HG03103 (cell line): ENCODE measurements around the gene ZNF516.

ENCODE experiments used
- ATAC-seq: cut with Tn5 transposase; IDR thresholded peaks from one replicate; pipeline ENCODE4 v1.9.1; 2021; ENCODE audit warnings: low read depth; ENCODE audit not compliant: unreplicated experiment

ZNF516 gene

DNA sequence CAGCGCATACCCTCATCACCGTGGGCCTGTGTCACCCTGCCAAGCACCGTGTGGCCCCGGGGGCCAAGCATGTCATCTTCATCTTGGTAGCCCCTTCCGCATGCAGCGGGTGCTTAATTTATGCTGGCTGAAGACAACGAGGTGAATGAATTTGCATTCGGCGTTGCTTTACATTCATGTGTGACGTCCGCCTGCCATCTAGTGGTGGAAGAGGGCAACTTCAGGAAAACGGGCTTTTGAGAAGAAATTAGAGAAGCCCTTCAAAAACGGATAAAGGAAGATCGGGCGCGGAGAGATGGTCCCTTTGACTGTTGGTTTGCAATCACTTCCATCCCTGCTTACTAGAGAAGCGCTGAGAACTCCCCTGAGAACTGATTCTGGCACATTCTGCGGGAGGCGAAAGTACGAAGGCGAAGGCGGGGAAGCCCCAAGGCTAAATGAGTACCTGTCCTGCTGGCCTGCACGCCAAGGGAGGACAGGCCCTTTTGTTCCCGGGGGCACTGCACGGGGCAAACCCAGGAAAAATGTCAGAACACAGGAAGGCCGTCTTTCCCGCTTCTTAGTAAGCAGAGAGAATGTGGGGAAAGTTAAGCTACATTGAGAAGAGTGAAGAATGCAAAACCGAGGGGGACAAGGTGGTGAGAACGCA, 145.9 kb downstream of the ZNF516 start:
- ATAC-seq: no peak

- ATAC-seq: no peak
These were observed 146.6 kb downstream of the ZNF516 start for GRCh38 chr18:76348267-76349066.

- no peak for ATAC-seq
These were observed 147.7 kb downstream of the ZNF516 start for GRCh38 chr18:76347341-76347740.

- no peak for ATAC-seq
These were observed 148.4 kb downstream of the ZNF516 start for GRCh38 chr18:76346490-76347130.

DNA sequence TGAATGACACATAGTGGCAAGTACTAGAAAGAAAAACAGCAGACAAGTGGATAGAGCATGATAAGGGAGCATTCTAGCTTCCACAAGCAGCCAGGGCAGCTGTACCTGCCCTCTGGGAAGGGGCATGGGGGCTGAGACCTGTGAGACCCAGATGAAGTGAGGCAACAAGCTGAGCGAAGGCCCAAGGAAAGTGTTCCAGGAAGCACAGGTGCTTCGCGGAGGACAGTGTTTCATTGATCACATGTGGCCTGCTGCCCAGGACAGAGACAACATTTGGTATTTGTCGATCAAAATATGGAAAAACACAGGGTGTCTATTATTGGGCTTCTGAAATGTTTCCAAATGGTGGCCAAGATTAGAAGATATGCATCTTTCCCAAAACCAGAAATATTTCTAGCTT, 149.1 kb downstream of the ZNF516 start:
- no peak for ATAC-seq

DNA sequence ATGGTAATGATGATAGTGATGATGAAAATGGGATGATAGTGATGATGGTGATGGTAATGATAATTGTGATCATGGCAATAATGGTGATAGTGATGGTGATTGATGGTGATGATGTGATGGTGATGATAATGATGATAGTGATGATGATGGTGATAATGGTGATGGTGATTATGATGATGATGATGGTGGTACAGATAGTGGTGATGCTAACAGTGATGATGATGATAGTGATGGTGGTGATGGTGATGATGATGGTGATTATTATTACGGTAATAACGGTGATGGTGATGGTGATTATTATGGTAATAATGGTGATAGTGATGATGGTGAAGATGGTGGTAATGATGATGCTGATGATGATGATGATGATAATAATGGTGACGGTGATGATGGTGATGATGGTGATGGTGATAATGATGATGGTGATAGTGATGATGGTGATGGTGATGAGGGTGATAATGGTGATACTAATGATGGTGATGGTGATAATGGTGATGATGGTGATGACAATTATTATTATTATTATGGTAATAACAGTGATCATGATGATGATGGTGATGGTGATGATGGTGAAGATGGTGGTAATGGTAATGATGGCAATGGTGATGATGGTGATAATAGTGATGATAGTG, 151.0 kb downstream of the ZNF516 start:
- ATAC-seq: no peak

- ATAC-seq: no peak
These were observed 154.6 kb downstream of the ZNF516 start for GRCh38 chr18:76340410-76340809.

GRCh38 chr18:76339246-76339620, 155.8 kb downstream of the ZNF516 start:
- no peak for ATAC-seq

DNA sequence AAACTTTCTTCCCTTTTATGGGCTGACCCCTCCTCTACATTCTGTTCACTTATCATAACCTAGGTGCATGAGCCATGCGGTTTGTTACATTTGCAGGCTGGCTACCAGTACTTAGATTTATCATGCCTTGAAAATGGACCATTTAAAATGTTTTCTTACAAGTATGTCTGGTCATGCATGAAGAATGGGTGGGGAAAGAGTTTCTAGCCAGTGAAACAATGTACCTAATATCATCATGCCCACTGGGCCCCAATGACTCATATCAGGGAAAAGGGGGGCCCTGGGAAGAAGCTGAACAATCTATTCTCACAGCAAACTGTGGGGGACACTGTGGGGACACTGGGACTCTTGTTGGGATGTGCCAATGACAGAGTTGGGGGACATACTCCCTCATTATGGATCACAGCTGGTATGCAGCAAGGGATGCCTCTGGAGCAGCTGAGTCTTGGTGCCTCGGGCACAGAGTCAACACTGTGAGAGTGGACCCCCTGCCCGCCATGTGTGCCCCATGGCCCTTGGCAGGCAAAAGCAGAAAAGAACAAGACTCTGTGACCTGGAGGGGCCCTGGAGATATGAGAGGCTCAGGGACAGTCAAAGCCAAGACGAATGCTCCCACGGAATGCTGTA, 156.3 kb downstream of the ZNF516 start:
- no peak for ATAC-seq

DNA sequence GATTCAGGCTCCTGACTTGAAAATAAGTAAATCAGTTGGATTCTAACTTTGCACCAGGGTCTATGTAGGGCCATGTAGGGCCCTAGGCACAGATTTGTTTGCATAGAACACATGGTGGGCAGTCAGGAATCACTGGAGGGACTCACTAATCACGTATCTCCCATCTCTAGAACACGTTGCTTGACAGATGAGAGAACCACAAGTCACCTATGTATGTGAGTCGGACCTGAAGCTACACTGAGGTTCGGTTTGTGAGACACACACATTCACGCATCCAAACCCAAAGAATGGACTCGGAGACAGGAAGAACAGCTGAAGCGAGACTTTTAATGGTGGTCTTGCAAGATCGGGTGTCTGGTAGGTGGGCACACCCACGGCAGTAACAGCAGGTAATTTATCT, 157.0 kb downstream of the ZNF516 start:
- ATAC-seq: no peak

DNA sequence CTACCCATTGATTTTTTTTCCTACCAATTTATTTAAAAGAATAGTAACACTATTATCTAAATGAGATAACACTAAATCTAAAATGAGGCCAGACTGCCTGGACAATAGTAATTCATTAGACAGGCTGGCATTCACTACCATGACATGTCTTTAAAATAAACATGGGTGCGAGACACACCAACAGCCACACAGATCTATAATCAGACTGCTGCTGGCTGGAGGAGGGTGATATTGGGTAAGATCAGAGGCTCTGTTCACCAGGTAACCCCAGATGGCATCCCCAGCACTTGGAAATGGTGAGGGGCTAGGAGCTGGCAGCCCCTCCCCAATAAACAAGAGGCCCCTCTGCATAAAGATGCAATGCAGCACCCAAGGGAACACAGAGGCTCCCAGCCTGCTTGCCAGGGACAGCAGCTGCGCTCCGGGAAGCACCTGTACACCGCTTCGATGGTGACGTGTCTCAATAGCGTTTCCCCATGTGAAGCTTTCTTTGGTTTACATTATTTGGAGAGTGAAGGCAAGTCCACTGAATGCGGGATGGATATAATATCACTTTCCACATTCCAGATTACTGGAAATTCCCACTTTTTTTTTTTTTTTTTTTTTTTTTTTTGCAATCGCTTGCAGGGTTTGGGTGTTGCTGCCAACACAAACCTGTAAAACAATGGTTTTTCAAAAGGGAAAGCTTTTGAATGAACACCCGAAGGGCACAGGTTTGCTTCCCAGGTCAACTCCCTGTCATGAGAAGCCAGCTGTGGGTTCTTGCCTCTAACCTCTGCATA, 159.0 kb downstream of the ZNF516 start:
- no peak for ATAC-seq

- no peak for ATAC-seq
These were observed 166.9 kb downstream of the ZNF516 start for GRCh38 chr18:76328140-76328539.

DNA sequence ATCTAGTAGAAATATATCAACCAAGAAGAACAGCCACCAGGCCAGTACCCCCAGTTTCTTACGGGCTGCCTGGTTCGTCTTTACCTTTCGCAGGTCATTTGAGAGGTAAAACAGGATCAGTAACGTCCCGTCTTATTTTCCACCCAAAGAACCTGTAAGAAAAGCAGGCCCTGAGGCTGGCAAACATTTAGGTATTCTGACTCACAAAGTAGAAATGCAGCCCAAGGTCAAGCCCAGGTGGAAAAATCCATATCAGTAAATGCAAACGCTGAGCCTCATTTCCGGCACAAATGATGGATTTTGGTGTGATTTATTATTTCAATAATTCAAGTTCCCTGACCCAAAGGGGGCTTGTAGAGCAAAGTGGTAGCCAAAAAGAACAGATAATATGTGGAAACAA, 171.2 kb downstream of the ZNF516 start:
- no peak for ATAC-seq

DNA sequence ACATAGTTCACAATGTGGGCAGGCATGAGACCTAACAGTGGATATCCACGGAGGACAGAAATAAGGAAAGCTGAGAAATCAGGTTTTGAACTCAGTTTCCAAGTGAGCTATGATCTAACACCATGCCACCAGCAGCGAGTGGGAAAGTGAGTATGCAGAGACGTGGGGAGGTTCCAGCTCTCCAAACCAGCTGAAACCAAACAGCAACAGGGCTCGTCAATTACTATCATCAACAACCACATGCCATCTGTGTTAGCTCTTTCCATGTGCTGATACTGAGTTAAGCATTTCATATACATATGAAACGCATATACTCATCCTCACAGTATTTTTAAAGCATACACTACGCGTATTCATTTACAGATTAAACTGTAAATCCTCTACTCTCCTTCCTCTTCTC, 172.4 kb downstream of the ZNF516 start:
- ATAC-seq: no peak

GRCh38 chr18:76319366-76319765, 175.7 kb downstream of the ZNF516 start:
- ATAC-seq: no peak

DNA sequence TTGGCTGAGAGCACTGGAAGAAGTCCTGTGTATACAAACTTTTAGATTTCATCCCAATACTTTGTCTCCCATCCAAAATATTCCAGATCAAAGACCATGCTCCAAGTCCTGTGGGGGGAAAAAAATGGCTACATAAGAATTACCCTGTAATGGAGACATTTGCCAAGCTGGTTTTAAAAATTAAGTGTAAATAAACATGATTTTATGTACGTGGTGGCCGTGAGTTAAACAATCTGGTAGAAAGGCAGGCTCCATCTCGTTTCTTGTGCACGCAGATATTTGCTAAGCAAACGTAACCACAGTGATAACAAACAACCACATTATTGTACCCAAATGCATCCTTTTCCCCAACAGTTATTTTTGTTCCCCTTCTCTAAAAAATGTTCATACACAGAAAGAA, 176.4 kb downstream of the ZNF516 start:
- no peak for ATAC-seq

- ATAC-seq: no peak
These were observed 177.9 kb downstream of the ZNF516 start for GRCh38 chr18:76317136-76317535.

DNA sequence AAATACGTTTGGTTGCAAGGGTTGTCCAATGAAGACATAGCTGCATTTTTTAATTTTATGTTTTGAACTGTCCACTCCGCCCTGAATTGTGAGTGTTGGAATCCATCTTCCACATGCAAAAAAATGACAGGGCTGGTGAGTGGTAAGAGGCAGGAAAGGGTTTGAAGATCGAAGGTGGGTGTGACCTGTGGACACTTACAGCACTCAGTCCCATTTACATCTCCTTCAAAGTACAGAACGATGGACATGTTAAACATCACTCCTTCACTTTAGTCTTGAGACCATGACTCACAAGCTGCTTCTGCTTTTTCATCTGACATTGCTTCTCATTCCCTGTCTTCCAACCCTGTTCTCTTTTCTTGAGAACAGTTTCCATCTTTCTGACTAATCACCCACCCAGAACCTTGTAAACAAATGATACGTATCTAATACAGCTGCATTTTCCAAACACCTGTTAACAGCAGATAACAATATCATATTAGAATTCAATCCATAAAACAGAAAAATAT, 179.3 kb downstream of the ZNF516 start:
- ATAC-seq: no peak

DNA sequence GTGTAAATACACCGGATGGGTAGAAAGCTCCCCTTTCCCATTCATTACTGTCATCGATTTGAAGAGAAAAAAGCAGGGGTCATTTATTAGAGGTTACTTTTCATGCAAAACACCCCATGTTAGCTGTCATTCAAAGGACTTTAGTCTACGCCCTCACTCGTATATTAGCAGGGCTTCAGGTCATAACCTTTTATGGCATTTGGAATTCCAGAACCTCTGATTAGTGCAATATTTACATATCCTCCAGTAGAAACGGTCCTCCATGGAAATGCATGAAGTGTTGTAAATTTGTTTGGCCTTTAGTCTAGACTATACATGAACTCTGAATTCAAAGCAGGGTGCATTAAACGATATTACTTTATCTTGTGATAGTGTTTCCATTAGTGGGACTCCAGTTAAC, 180.5 kb downstream of the ZNF516 start:
- ATAC-seq: no peak

DNA sequence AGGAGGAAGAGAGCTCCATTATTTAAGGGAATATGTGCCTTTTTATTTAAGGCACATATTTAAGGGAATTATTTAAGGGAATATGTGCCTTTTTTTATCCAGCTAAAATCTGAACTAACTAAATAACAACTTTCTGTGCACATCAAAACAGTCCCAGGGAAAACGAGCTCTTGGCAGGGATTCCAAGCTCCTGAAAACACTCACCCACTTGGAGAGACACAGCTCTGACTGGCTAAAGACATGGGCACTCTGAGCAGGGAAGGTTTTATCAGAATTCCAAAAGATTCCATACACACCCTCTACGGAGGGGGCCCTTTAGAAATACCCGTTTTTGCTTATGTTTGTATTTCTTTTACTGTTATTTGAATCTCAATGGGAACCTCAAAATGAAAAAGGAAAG, 181.0 kb downstream of the ZNF516 start:
- ATAC-seq: no peak
